HG03196 (cell line): ENCODE data around the gene COLGALT1.
"Not testable (repeated sequence)": the region's sequence is repeated elsewhere in the genome, so short reads cannot be mapped to it uniquely, and the experiment has no call there.

ENCODE experiments used
- ATAC-seq: cut with Tn5 transposase; IDR thresholded peaks from one replicate; pipeline ENCODE4 v1.9.1; 2021; ENCODE audit not compliant: unreplicated experiment

COLGALT1 gene

GRCh38 chr19:17594296-17594695 lies 38.8 kb downstream of the COLGALT1 start:
- not testable (repeated sequence) for ATAC-seq

GRCh38 chr19:17598063-17598462 lies 42.6 kb downstream of the COLGALT1 start:
- not testable (repeated sequence) for ATAC-seq

GRCh38 chr19:17598953-17599352 lies 43.5 kb downstream of the COLGALT1 start:
- no peak for ATAC-seq

GRCh38 chr19:17599780-17600179 lies 44.3 kb downstream of the COLGALT1 start:
- no peak for ATAC-seq

- ATAC-seq, result no peak
Measured at GRCh38 chr19:17601683-17602082, 46.2 kb downstream of the COLGALT1 start.

GRCh38 chr19:17602217-17602616 lies 46.8 kb downstream of the COLGALT1 start:
- no peak for ATAC-seq

- ATAC-seq, result no peak
Measured at GRCh38 chr19:17602872-17603510, 47.5 kb downstream of the COLGALT1 start.

GRCh38 chr19:17604372-17605025 lies 49.0 kb downstream of the COLGALT1 start:
- no peak for ATAC-seq

- ATAC-seq, result no peak
Measured at GRCh38 chr19:17605117-17605516, 49.7 kb downstream of the COLGALT1 start.

GRCh38 chr19:17605761-17606589 lies 50.5 kb downstream of the COLGALT1 start:
- peak; percentile 50 for ATAC-seq

GRCh38 chr19:17606590-17607185 lies 51.2 kb downstream of the COLGALT1 start:
- no peak for ATAC-seq

GRCh38 chr19:17607936-17608335 lies 52.5 kb downstream of the COLGALT1 start:
- ATAC-seq, result no peak

- no peak for ATAC-seq
Measured at GRCh38 chr19:17610384-17610783, 54.9 kb downstream of the COLGALT1 start.

- ATAC-seq, result no peak
Measured at GRCh38 chr19:17611462-17612244, 56.2 kb downstream of the COLGALT1 start.

- no peak for ATAC-seq
Measured at GRCh38 chr19:17614476-17614875, 59.0 kb downstream of the COLGALT1 start.

- ATAC-seq, result no peak
Measured at GRCh38 chr19:17615889-17616685, 60.6 kb downstream of the COLGALT1 start.

- no peak for ATAC-seq
Measured at GRCh38 chr19:17616686-17616960, 61.2 kb downstream of the COLGALT1 start.

- ATAC-seq, result no peak
Measured at GRCh38 chr19:17616961-17617806, 61.7 kb downstream of the COLGALT1 start.

- no peak for ATAC-seq
Measured at GRCh38 chr19:17617807-17618192, 62.4 kb downstream of the COLGALT1 start.
